Naive thymus-derived CD4-positive, alpha-beta T cell (primary cell): ENCODE measurements around the gene HHATL. TPM values are rescaled to one million over a fixed set of nuclear protein-coding genes. Genes with fewer than 3 reads are reported as not detected.

Source experiments
- ATAC-seq: fragments of 150-1000 bp; cut with Tn5 transposase; 2 replicates; pipeline ENCODE4 v1.10.0; 2021; ENCODE audit warnings: mild to moderate bottlenecking, moderate library complexity
- CTCF ChIA-PET: fragments of 350-600 bp; sonication (Branson Sonifier 250); formaldehyde crosslinking; loops from one replicate; lab custom pipeline; 2021; ENCODE audit warnings: antibody characterized with exemption; lab: Charles Lee
- POLR2A ChIA-PET: fragments of 350-600 bp; sonication (Branson Sonifier 250); formaldehyde crosslinking; loops from one replicate; lab custom pipeline; 2021; ENCODE audit warnings: antibody characterized with exemption, inconsistent platforms; lab: Charles Lee
- DNase-seq, 9 donors: peaks; one replicate each; pipeline versions ENCODE4 v3.0.0 to v3.0.0-alpha.2; 2020 to 2022; ENCODE audit warnings: mixed read lengths in 1 of 9
- H3K27ac ChIP-seq: one replicate; pipeline ENCODE4 v1.7.0; 2013; ENCODE audit warnings: mild to moderate bottlenecking, low read depth, low read length, moderate library complexity
- H3K27me3 ChIP-seq, 2 donors: one replicate each; pipeline ENCODE4 v1.7.0; 2013; ENCODE audit warnings: low read length in 2 of 2, mild to moderate bottlenecking in 2 of 2, moderate library complexity in 2 of 2; ENCODE audit not compliant: control insufficient read depth in 2 of 2, insufficient read depth in 2 of 2
- H3K36me3 ChIP-seq, 3 experiments: 1 replicate in 2 of 3; 2 replicates in 1 of 3; pipeline ENCODE4 v1.7.0; 2013; ENCODE audit warnings: low read length in 3 of 3, mild to moderate bottlenecking in 3 of 3, moderate library complexity in 1 of 3; ENCODE audit not compliant: insufficient read depth in 3 of 3, control insufficient read depth in 2 of 3
- H3K4me1 ChIP-seq, 2 donors: one replicate each; pipeline ENCODE4 v1.7.0; 2013; ENCODE audit warnings: low read length in 2 of 2, mild to moderate bottlenecking in 2 of 2, moderate library complexity in 1 of 2; ENCODE audit not compliant: control insufficient read depth in 2 of 2, insufficient read depth in 2 of 2
- H3K4me3 ChIP-seq: 2 replicates; pipeline ENCODE4 v1.7.0; 2013; ENCODE audit warnings: mild to moderate bottlenecking, low read length
- H3K9me3 ChIP-seq, 3 experiments: 1 replicate in 2 of 3; 2 replicates in 1 of 3; pipeline ENCODE4 v1.7.0; 2013; ENCODE audit warnings: low read length in 3 of 3; ENCODE audit not compliant: control insufficient read depth in 2 of 3
- H3K27ac Mint-ChIP-seq, 9 donors: one replicate each; pipeline ENCODE4 v1.8.0; 2020 to 2022; ENCODE audit warnings: mixed read lengths in 9 of 9, mild to moderate bottlenecking in 8 of 9, moderate library complexity in 5 of 9, inconsistent platforms in 2 of 9
- H3K27me3 Mint-ChIP-seq, 5 donors: one replicate each; pipeline ENCODE4 v1.8.0; 2021 to 2022; ENCODE audit warnings: mixed read lengths in 5 of 5, mild to moderate bottlenecking in 1 of 5
- H3K36me3 Mint-ChIP-seq, 5 donors: one replicate each; pipeline ENCODE4 v1.8.0; 2020 to 2022; ENCODE audit warnings: mixed read lengths in 5 of 5, mild to moderate bottlenecking in 3 of 5, inconsistent platforms in 1 of 5
- H3K4me1 Mint-ChIP-seq, 7 donors: one replicate each; pipeline ENCODE4 v1.8.0; 2020 to 2022; ENCODE audit warnings: mixed read lengths in 7 of 7, mild to moderate bottlenecking in 3 of 7, inconsistent platforms in 1 of 7
- H3K4me3 Mint-ChIP-seq, 10 donors: one replicate each; pipeline ENCODE4 v1.8.0; 2020 to 2022; ENCODE audit warnings: mild to moderate bottlenecking in 10 of 10, mixed read lengths in 10 of 10, moderate library complexity in 6 of 10, inconsistent platforms in 2 of 10
- H3K9me3 Mint-ChIP-seq, 11 donors: one replicate each; pipeline ENCODE4 v1.8.0; 2020 to 2022; ENCODE audit warnings: mixed read lengths in 11 of 11, mild to moderate bottlenecking in 4 of 11, inconsistent platforms in 1 of 11, moderate library complexity in 1 of 11
- intact Hi-C, 2 donors: fragments of 100-400 bp; cut with micrococcal nuclease; formaldehyde crosslinking; loops; one replicate each; pipeline ENCODE4 v1.15.1; 2023
- polyA plus RNA-seq, 2 donors: library from polyadenylated mRNA; unstranded; fragments of 300-500 nt; fragmentation: Illumina TruSeq; gene quantifications; one replicate each; pipeline ENCODE4 v1.2.3, GENCODE V29; 2021
- total RNA-seq, 6 experiments: library from RNA in 5 of 6; stranded (reverse) in 5 of 6; gene quantifications; 1 replicate in 5 of 6; 2 replicates in 1 of 6; pipeline ENCODE4 v1.2.3 and lab custom pipeline; 2021 to 2026

The HHATL gene
- total and polyA plus RNA-seq, 7 experiments from 2014 or later = not detected

GRCh38 chr3:42747581-42747980, 45.0 kb upstream of the HHATL start:
- H3K4me1 ChIP-seq = peaks cover 15 to 38% of the 10 kb centered on the region in 2 donors
- DNase-seq (peak in 6 of 9 donors; percentile 26 to 54 (median 50)), ATAC-seq (peak; percentile 79)
- peak overlapping the region; percentile 56 to 92 (median 79) for H3K27ac Mint-ChIP-seq
- H3K9me3 ChIP-seq = no peaks in the 10 kb centered on the region
- intact Hi-C loops = loop anchor here (5.0 to 10.0 kb wide), 3 partner anchors 110 to 503 kb away; no protein-coding TSS in a partner anchor
- no peaks in the 10 kb centered on the region for H3K27me3 ChIP-seq
- H3K9me3 Mint-ChIP-seq = no peaks in the 10 kb centered on the region
- peak overlapping the region; percentile 7 for H3K27ac ChIP-seq
- H3K36me3 Mint-ChIP-seq = peaks cover 0 to 3% (median 0%) of the 10 kb centered on the region in 5 donors
- H3K36me3 ChIP-seq = no peaks in the 10 kb centered on the region
- H3K27me3 Mint-ChIP-seq = no peaks in the 10 kb centered on the region
- H3K4me1 Mint-ChIP-seq = peaks cover 16 to 48% (median 40%) of the 10 kb centered on the region in 7 donors
- peak overlapping the region; percentile 23 for H3K4me3 ChIP-seq
- H3K4me3 Mint-ChIP-seq = peak overlapping the region; percentile 25 to 69 (median 61)
- ChIA-PET POLR2A (interaction anchor here (0.6 to 1.0 kb wide), 3 partner anchors 45 to 245 kb away, joined by 3 read pairs; partner anchors contain the start of gene VIPR1), CTCF (interaction anchor here (0.6 to 1.8 kb wide), 4 partner anchors 10 to 175 kb away, joined by 3 to 9 read pairs (median 4); no protein-coding TSS in a partner anchor)

DNA sequence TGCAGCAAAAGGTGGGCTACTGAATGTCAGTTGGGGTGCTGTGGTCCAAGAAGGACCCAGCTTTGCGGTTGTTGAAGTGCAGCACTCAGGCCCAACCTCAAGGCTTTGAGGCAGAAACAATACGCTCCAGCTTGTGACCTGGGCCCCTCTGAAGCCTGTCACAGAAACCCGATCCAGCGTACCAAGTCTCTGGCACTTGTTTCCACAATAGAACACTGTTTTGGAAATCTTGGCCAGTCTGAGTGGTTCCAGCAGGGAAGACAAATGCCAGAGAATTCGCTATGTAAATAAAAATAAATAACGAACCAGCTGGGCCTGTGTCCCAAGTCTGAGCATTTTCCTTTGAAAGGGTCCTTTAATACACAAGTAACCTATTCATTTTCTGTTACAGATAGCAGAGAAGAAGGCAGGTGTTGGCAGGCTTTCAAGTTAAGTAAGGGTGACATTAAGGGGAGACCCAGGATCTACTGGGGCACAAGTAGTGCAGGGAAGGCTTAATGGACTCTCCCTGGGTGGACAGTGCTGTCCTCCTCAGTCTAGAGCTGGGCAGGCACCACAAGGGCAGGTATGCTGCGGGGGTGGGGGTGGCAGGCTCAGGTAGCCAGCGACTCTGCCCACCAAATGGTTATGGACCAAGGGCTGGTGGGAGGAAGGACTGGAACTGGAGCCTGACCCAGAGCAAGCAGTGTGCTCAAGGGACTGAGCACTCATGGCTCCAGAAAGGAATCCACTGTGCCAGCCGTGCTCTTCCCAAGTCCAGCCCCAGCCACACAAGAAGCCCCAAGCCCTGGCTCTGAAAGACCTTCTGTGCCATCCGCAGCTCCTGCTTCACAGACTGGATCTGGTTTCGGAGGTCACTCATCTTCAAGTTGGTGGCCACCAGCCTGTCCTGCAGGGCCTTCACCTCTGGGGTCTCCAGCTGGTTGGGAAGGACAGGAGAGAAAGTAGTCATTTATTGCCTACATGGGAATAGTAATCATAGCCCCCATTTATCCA, 44.2 kb upstream of the HHATL start:
- no peaks in the 10 kb centered on the region for H3K9me3 Mint-ChIP-seq
- peak overlapping the region; percentile 56 to 92 (median 79) for H3K27ac Mint-ChIP-seq
- peaks cover 16 to 48% (median 40%) of the 10 kb centered on the region in 7 donors for H3K4me1 Mint-ChIP-seq
- Histone ChIP-seq H3K27ac (peak overlapping the region; percentile 7), H3K36me3 (no peaks in the 10 kb centered on the region), H3K27me3 (no peaks in the 10 kb centered on the region), H3K4me3 (peak overlapping the region; percentile 23), H3K9me3 (no peaks in the 10 kb centered on the region), H3K4me1 (peaks cover 15 to 38% of the 10 kb centered on the region in 2 donors)
- no peak for ATAC-seq
- ChIA-PET CTCF (interaction anchor here (0.7 to 1.8 kb wide), 5 partner anchors 9 to 212 kb away, joined by 3 to 11 read pairs (median 4); no protein-coding TSS in a partner anchor), POLR2A (interaction anchor here (0.6 to 1.6 kb wide), 4 partner anchors 85 to 202 kb away, joined by 3 to 5 read pairs (median 3); partner anchors contain the start of gene SEC22C)
- H3K27me3 Mint-ChIP-seq = no peaks in the 10 kb centered on the region
- peaks cover 0 to under 1% (median 0%) of the 10 kb centered on the region in 5 donors for H3K36me3 Mint-ChIP-seq
- intact Hi-C loops = loop anchor here (5.0 to 10.0 kb wide), 3 partner anchors 109 to 502 kb away; no protein-coding TSS in a partner anchor
- H3K4me3 Mint-ChIP-seq = peak overlapping the region; percentile 25 to 69 (median 61)
- peak in 1 of 9 donors; percentile 2 for DNase-seq

DNA sequence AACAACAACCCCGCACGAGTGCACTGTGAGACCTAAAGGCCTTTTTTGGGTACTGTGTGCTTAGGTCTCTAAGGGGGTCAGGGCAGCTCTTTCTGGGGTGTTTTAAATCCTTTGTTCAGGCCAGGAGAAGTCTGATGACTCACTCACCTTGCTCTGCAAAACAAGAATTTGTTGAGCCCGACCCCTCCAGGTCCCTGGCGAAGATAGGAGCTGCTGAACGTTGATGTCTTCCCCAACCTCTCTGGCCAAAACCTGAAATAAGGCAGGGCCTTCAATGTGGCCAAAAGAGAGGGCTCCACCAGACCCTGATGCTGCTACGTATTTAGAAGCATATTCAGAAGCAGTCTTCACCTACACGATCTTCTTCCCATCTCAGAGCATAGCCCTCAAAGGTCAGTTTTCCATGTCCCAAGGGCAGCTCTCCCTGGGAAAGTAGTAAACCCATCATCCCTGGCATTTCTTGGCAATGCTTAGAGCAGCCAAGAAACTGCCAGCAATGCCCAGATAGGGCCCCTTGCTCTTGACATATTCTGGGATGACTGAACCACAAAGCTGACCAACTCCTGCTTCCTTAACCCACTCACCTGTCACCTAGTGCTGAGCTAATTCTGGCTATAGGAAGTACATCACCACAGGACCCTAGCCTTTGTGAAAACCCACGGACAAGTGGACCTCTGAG, 43.3 kb upstream of the HHATL start:
- no peaks in the 10 kb centered on the region for H3K36me3 Mint-ChIP-seq
- Histone ChIP-seq H3K4me1 (peaks cover 15 to 38% of the 10 kb centered on the region in 2 donors), H3K36me3 (no peaks in the 10 kb centered on the region), H3K4me3 (no peak overlapping the region), H3K27me3 (no peaks in the 10 kb centered on the region), H3K9me3 (no peaks in the 10 kb centered on the region), H3K27ac (no peak overlapping the region)
- H3K27ac Mint-ChIP-seq = peak overlapping the region in 2 of 9 donors; percentile 43 to 79
- ATAC-seq (no peak), DNase-seq (peak in 1 of 9 donors; percentile 8)
- no peaks in the 10 kb centered on the region for H3K9me3 Mint-ChIP-seq
- intact Hi-C loops = loop anchor here (5.0 to 10.0 kb wide), 3 partner anchors 109 to 501 kb away; no protein-coding TSS in a partner anchor
- H3K4me3 Mint-ChIP-seq = no peak overlapping the region
- ChIA-PET POLR2A (interaction anchor here (0.6 to 1.6 kb wide), 6 partner anchors 85 to 201 kb away, joined by 3 to 5 read pairs (median 3); partner anchors contain the start of genes NKTR and SEC22C), CTCF (interaction anchor here (0.8 to 1.8 kb wide), 6 partner anchors 8 to 211 kb away, joined by 3 to 11 read pairs (median 4); no protein-coding TSS in a partner anchor)
- no peaks in the 10 kb centered on the region for H3K27me3 Mint-ChIP-seq
- H3K4me1 Mint-ChIP-seq = peaks cover 16 to 48% (median 40%) of the 10 kb centered on the region in 7 donors

DNA sequence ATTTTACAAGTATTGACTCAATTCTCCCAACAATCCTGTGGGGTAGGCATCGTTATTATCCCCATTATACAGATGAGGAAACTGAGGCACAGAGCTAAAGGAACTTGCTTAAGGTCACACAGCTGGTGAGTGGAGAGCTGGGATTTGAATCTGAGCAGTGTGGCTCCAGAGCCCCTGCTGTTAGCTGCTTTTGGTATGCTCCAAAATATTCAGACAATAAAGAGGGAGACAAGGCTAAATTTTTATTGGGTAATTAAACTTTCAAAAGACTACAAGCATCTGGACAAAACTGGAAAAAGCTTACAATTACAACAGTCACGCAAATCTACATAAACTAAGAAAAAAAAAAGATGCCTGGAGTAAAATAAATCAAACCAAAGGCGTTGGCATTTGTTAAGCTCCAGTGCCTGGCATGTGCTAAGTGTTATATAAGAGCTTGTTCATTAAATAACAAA, 42.7 kb upstream of the HHATL start:
- H3K27me3 Mint-ChIP-seq = no peaks in the 10 kb centered on the region
- no peaks in the 10 kb centered on the region for H3K36me3 ChIP-seq
- no peaks in the 10 kb centered on the region for H3K36me3 Mint-ChIP-seq
- ChIA-PET POLR2A (interaction anchor here (0.6 to 1.6 kb wide), 5 partner anchors 84 to 200 kb away, joined by 3 to 5 read pairs (median 3); partner anchors contain the start of genes NKTR and SEC22C), CTCF (interaction anchor here (0.9 to 1.8 kb wide), 6 partner anchors 9 to 529 kb away, joined by 3 to 11 read pairs (median 4); no protein-coding TSS in a partner anchor)
- H3K27ac Mint-ChIP-seq = peak overlapping the region in 1 of 9 donors; percentile 22
- H3K9me3 ChIP-seq = no peaks in the 10 kb centered on the region
- ATAC-seq = no peak
- peaks cover 15 to 38% of the 10 kb centered on the region in 2 donors for H3K4me1 ChIP-seq
- intact Hi-C loops = loop anchor here (5.0 to 10.0 kb wide), 3 partner anchors 108 to 501 kb away; no protein-coding TSS in a partner anchor
- no peak overlapping the region for H3K4me3 ChIP-seq
- H3K27me3 ChIP-seq = no peaks in the 10 kb centered on the region
- no peak overlapping the region for H3K4me3 Mint-ChIP-seq
- peaks cover 15 to 48% (median 40%) of the 10 kb centered on the region in 7 donors for H3K4me1 Mint-ChIP-seq
- H3K9me3 Mint-ChIP-seq = no peaks in the 10 kb centered on the region
- no peak overlapping the region for H3K27ac ChIP-seq
- DNase-seq = peak in 1 of 9 donors; percentile 8

DNA sequence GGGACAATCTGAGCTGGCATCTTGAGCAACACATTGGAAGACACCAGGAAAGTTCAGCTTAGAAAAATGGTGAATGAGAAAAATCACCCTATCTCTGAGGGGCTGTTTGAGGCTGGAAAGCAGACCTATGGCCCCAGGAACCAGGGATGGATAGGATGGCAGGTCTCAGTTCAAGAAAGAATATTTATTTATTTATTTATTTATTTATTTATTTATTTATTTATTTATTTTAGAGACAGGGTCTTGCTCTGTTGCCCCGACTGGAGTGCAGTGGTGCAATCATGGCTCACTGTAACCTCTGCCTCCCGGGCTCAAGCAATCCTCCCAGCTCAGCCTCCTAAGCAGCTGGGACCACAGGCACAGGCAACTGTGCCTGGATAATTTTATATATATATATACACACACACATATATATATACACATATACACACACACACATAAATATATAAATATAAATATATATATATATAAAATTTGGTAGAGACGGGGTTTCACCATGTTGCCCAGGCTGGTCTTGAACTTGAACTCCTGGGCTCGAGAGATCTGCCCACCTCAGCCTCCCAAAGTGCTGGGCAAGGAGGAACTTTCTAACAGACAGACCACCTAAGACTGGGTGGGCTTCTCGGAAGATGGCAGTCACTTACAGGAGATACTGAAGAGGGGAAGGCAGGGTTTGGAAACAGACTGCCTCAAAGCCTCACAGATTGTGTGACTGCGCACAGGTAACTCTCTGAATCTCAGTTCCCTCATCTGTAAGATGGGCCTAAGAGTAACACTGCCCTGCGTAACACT, 40.8 kb upstream of the HHATL start:
- Histone ChIP-seq H3K36me3 (no peaks in the 10 kb centered on the region), H3K27me3 (no peaks in the 10 kb centered on the region), H3K4me3 (no peak overlapping the region), H3K27ac (no peak overlapping the region), H3K9me3 (no peaks in the 10 kb centered on the region), H3K4me1 (peaks cover 15 to 24% of the 10 kb centered on the region in 2 donors)
- Mint-ChIP-seq H3K4me3 (no peak overlapping the region), H3K4me1 (peaks cover 9 to 33% (median 26%) of the 10 kb centered on the region in 7 donors), H3K27ac (peak overlapping the region in 2 of 9 donors; percentile 74 to 81), H3K36me3 (no peaks in the 10 kb centered on the region), H3K9me3 (no peaks in the 10 kb centered on the region), H3K27me3 (peaks cover 0 to 5% (median 0%) of the 10 kb centered on the region in 5 donors)
- POLR2A ChIA-PET = no interaction called here
- ATAC-seq (no peak), DNase-seq (peak in 1 of 9 donors; percentile 4)
- intact Hi-C loops = loop anchor here in 1 of 2 donors (5.0 to 10.0 kb wide), 2 partner anchors 86 to 499 kb away; no protein-coding TSS in a partner anchor
- CTCF ChIA-PET = interaction anchor here (0.7 to 1.4 kb wide), 3 partner anchors 9 to 172 kb away, joined by 3 to 4 read pairs (median 3); no protein-coding TSS in a partner anchor
